HCT116 (cell line): ENCODE data around the gene SF1.

Source experiments
- CBX3 ChIP-seq: IDR thresholded peaks from 2 replicates; pipeline ENCODE4 v1.6.1; 2012; ENCODE audit warnings: low read depth
- ELF1 ChIP-seq: IDR thresholded peaks from 2 replicates; pipeline ENCODE4 v1.6.1; 2012; ENCODE audit warnings: low read depth, borderline replicate concordance
- EZH2 ChIP-seq: fragments of 200-600 bp; sonication (generic); IDR thresholded peaks from 2 replicates; pipeline ENCODE4 v1.6.1; 2017; ENCODE audit warnings: antibody characterized with exemption, mixed run types
- FOSL1 ChIP-seq: IDR thresholded peaks from 2 replicates; pipeline ENCODE4 v1.6.1; 2012; ENCODE audit warnings: low read depth
- POLR2A ChIP-seq: IDR thresholded peaks from 2 replicates; pipeline ENCODE4 v1.7.0; 2011; ENCODE audit warnings: borderline replicate concordance; ENCODE audit not compliant: insufficient read depth, insufficient read length; ENCODE audit errors: extremely low read depth
- POLR2AphosphoS5 ChIP-seq: IDR thresholded peaks from 2 replicates; pipeline ENCODE4 v1.6.1; 2011; ENCODE audit warnings: mild to moderate bottlenecking, low read depth, low read length, moderate library complexity
- RAD21 ChIP-seq: IDR thresholded peaks from 2 replicates; pipeline ENCODE4 v1.6.1; 2012; ENCODE audit warnings: low read depth, mild to moderate bottlenecking
- SP1 ChIP-seq: IDR thresholded peaks from 2 replicates; pipeline ENCODE4 v1.6.1; 2012; ENCODE audit warnings: low read depth
- SRF ChIP-seq: IDR thresholded peaks from 2 replicates; pipeline ENCODE4 v1.6.1; 2012; ENCODE audit warnings: low read depth
- TCF7L2 ChIP-seq: IDR thresholded peaks from 2 replicates; pipeline ENCODE4 v1.7.0; 2011; ENCODE audit warnings: borderline replicate concordance, inconsistent platforms; ENCODE audit not compliant: insufficient read depth, insufficient read length; ENCODE audit errors: extremely low read depth
- ZNF274 ChIP-seq: fragments of 200-500 bp; sonication (Bioruptor generic); IDR thresholded peaks from 2 replicates; pipeline ENCODE4 v1.6.1; 2014; ENCODE audit warnings: mild to moderate bottlenecking, low read depth, low read length, inconsistent platforms
- TF ChIP-seq, protein P1 (sequence below): IDR thresholded peaks from 2 replicates; pipeline ENCODE4 v1.6.1; 2011; ENCODE audit warnings: mild to moderate bottlenecking, low read length, moderate library complexity; ENCODE audit not compliant: insufficient replicate concordance; ENCODE audit errors: extremely low read depth
- TF ChIP-seq, protein P2 (sequence below): IDR thresholded peaks from 2 replicates; pipeline ENCODE4 v1.6.1; 2012
- TF ChIP-seq, protein P3 (sequence below), 3 experiments: fragments of 200-600 bp in 1 of 3; sonication (generic) in 1 of 3; IDR thresholded peaks in 2 of 3; conservative IDR thresholded peaks in 1 of 3; 2 replicates each; pipeline ENCODE4 v1.5.1; 2012 to 2017; ENCODE audit warnings: low read depth in 2 of 3, low read length in 2 of 3, antibody characterized with exemption in 1 of 3, borderline replicate concordance in 1 of 3, control low read depth in 1 of 3, mild to moderate bottlenecking in 1 of 3, mixed read lengths in 1 of 3, mixed run types in 1 of 3, moderate library complexity in 1 of 3; ENCODE audit not compliant: insufficient read depth in 1 of 3

DNA sequence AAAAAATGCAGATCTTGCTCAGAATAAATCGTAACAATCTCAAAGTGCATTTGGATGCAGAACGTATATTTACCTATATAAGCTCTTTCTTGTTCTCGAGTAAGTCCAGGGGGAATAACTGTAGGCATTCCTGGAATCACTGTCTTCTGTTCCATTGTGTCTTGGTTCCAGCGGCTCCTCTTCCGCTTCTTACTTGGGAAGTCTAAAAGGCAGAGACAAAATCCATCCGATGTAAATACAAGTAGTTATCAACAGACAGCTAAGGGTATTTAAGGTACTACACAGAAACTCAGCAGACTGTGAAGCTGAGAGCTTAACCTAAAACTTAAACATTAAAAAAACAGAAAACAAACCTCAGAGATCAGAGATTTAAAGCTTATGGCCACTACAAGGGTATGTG is 1.9 kb downstream of the SF1 start:
- TF ChIP-seq POLR2A (no peak), POLR2AphosphoS5 (no peak), EZH2 (no peak), FOSL1 (no peak), TCF7L2 (no peak), ELF1 (no peak), ZNF274 (no peak), SP1 (no peak), SRF (no peak), RAD21 (no peak), CBX3 (no peak)
- TF ChIP-seq, protein P1, sequence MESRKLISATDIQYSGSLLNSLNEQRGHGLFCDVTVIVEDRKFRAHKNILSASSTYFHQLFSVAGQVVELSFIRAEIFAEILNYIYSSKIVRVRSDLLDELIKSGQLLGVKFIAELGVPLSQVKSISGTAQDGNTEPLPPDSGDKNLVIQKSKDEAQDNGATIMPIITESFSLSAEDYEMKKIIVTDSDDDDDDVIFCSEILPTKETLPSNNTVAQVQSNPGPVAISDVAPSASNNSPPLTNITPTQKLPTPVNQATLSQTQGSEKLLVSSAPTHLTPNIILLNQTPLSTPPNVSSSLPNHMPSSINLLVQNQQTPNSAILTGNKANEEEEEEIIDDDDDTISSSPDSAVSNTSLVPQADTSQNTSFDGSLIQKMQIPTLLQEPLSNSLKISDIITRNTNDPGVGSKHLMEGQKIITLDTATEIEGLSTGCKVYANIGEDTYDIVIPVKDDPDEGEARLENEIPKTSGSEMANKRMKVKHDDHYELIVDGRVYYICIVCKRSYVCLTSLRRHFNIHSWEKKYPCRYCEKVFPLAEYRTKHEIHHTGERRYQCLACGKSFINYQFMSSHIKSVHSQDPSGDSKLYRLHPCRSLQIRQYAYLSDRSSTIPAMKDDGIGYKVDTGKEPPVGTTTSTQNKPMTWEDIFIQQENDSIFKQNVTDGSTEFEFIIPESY: no peak
- TF ChIP-seq, protein P2, sequence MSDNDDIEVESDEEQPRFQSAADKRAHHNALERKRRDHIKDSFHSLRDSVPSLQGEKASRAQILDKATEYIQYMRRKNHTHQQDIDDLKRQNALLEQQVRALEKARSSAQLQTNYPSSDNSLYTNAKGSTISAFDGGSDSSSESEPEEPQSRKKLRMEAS: no peak
- TF ChIP-seq, protein P3, sequence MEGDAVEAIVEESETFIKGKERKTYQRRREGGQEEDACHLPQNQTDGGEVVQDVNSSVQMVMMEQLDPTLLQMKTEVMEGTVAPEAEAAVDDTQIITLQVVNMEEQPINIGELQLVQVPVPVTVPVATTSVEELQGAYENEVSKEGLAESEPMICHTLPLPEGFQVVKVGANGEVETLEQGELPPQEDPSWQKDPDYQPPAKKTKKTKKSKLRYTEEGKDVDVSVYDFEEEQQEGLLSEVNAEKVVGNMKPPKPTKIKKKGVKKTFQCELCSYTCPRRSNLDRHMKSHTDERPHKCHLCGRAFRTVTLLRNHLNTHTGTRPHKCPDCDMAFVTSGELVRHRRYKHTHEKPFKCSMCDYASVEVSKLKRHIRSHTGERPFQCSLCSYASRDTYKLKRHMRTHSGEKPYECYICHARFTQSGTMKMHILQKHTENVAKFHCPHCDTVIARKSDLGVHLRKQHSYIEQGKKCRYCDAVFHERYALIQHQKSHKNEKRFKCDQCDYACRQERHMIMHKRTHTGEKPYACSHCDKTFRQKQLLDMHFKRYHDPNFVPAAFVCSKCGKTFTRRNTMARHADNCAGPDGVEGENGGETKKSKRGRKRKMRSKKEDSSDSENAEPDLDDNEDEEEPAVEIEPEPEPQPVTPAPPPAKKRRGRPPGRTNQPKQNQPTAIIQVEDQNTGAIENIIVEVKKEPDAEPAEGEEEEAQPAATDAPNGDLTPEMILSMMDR (IDR thresholded peaks at IDR 0.05 in 2 of 3, conservative IDR thresholded peaks at IDR 0.05 in 1 of 3; ENCODE audit: borderline replicate concordance in 1 of 3, insufficient read depth in 1 of 3, low read depth in 2 of 3, low read length in 2 of 3): no peak
